Measurements from ENCODE around the gene GNG2. TPM values are rescaled to one million over a fixed set of nuclear protein-coding genes. Genes with fewer than 3 reads are reported as not detected.

Gene GNG2
- total RNA-seq, 2 experiments from 2014 or later: 24.0 to 32.0 TPM

- no peaks in the 10 kb centered on the region for H3K79me2 ChIP-seq (ENCODE audit: insufficient read depth, low read depth, low read length)
- no TSS peak for BruUV-seq (replicated peaks)
- H3K4me2 ChIP-seq (ENCODE audit: low read length): no peak overlapping the region
- H4K20me1 ChIP-seq (ENCODE audit: insufficient read depth, low read length): no peaks in the 10 kb centered on the region
- no peak for TF ChIP-seq EZH2phosphoT487 (IDR thresholded peaks at IDR 0.05; ENCODE audit: borderline replicate concordance, low read depth, low read length)
- no peak for TF ChIP-seq CTCF (conservative IDR thresholded peaks at IDR 0.05; ENCODE audit: low read length)
- ChIA-PET CTCF (ENCODE audit: unreplicated experiment) (no interaction called here), POLR2A (interaction anchor here (1.4 kb wide), 1 partner anchor 27 kb away, joined by 3 read pairs; no protein-coding TSS in a partner anchor)
- peaks cover 4% of the 10 kb centered on the region for H3K4me1 ChIP-seq (ENCODE audit: insufficient read depth, low read length, poor library complexity, severe bottlenecking)
- H3K9me2 ChIP-seq (ENCODE audit: insufficient read depth, low read length): no peaks in the 10 kb centered on the region
- H3K9me3 ChIP-seq (ENCODE audit: low read length): no peaks in the 10 kb centered on the region
- no peak overlapping the region for H3K4me3 ChIP-seq (ENCODE audit: low read depth, low read length, poor library complexity, severe bottlenecking)
- no peak overlapping the region for H3K27ac ChIP-seq (ENCODE audit: low read depth, low read length, poor library complexity, severe bottlenecking)
- H3K36me3 ChIP-seq (ENCODE audit: insufficient read depth, low read length): no peaks in the 10 kb centered on the region
- intact Hi-C loops (cut with micrococcal nuclease; ENCODE audit: unreplicated experiment): no loop called here
- no peak overlapping the region for H2AFZ ChIP-seq (ENCODE audit: low read length)
- no peak for DNase-seq (ENCODE audit: low spot score)
These were observed 17.4 kb downstream of the GNG2 start for GRCh38 chr14:51877810-51878209.

DNA sequence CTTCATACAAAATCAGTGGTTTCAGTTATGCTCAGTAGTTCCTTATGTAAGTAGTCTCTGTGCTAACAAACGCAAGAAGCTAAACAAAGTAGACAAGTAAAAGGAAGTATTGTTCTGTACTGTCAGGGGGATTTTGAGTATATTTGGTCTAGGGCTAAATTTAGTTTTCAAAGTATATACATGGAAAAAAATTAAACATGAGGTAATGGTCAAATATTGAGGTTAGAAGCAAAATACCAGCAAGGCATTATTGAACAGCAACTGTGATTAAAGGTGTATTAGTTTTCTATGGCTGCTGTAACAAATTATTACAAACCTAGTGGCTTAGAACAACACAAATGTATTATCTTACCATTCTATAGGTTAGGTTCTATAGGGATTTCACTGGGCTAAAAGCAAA, 18.8 kb downstream of the GNG2 start:
- no peak overlapping the region for H3K4me3 ChIP-seq (ENCODE audit: low read depth, low read length, poor library complexity, severe bottlenecking)
- H3K9me2 ChIP-seq (ENCODE audit: insufficient read depth, low read length): no peaks in the 10 kb centered on the region
- ChIA-PET CTCF (ENCODE audit: unreplicated experiment) (no interaction called here), POLR2A (interaction anchor here (0.5 kb wide), 1 partner anchor 19 kb away, joined by 3 read pairs; the partner anchor contains the start of gene GNG2)
- H3K4me1 ChIP-seq (ENCODE audit: insufficient read depth, low read length, poor library complexity, severe bottlenecking): peaks cover 6% of the 10 kb centered on the region
- H2AFZ ChIP-seq (ENCODE audit: low read length): no peak overlapping the region
- H3K9me3 ChIP-seq (ENCODE audit: low read length): no peaks in the 10 kb centered on the region
- TF ChIP-seq CTCF (conservative IDR thresholded peaks at IDR 0.05; ENCODE audit: low read length) (no peak), EZH2phosphoT487 (IDR thresholded peaks at IDR 0.05; ENCODE audit: borderline replicate concordance, low read depth, low read length) (no peak)
- no TSS peak for BruUV-seq (replicated peaks)
- no peaks in the 10 kb centered on the region for H3K36me3 ChIP-seq (ENCODE audit: insufficient read depth, low read length)
- no peaks in the 10 kb centered on the region for H3K79me2 ChIP-seq (ENCODE audit: insufficient read depth, low read depth, low read length)
- no peak overlapping the region for H3K27ac ChIP-seq (ENCODE audit: low read depth, low read length, poor library complexity, severe bottlenecking)
- no peak for DNase-seq (ENCODE audit: low spot score)
- no peak overlapping the region for H3K4me2 ChIP-seq (ENCODE audit: low read length)
- intact Hi-C loops (cut with micrococcal nuclease; ENCODE audit: unreplicated experiment): no loop called here
- no peaks in the 10 kb centered on the region for H4K20me1 ChIP-seq (ENCODE audit: insufficient read depth, low read length)

DNA sequence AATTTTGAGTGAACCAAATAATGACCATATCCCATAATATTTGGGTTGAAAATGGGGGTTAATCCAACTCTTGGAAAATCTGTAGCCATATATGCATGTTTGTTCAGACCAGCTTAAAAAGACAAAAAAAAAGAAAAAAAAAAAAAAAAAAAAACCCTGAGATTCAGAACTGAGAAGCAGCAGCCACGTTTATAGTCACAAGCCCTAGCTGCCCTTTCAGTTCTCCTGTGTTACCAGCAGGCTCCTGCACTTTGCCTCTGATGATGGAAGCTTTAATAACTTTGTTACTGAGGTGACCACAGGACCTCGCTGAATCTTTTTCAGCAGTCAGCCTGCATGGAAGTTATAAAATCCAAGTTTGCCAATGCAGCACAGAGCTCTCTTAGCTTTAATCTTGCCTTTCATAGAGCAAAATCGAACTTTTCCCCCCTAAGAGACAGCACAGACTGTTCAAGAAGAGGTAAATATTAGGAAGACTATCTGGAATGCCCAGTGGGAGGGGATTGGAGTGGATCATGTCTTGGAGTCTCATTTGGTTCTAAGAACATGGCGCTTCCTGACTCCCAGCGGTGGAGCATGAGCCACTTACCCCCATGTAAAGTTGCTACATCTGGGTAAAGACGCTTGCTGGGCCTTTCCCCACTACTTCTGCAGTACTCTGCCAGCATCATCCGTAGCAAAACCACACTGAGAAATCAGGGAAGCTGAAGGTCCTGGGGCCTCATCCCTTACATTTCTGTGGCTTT, 20.6 kb downstream of the GNG2 start:
- DNase-seq (ENCODE audit: low spot score): no peak
- Histone ChIP-seq H3K9me3 (ENCODE audit: low read length) (no peaks in the 10 kb centered on the region), H3K4me2 (ENCODE audit: low read length) (no peak overlapping the region), H3K4me3 (ENCODE audit: low read depth, low read length, poor library complexity, severe bottlenecking) (no peak overlapping the region), H3K36me3 (ENCODE audit: insufficient read depth, low read length) (no peaks in the 10 kb centered on the region), H3K27ac (ENCODE audit: low read depth, low read length, poor library complexity, severe bottlenecking) (no peak overlapping the region), H2AFZ (ENCODE audit: low read length) (no peak overlapping the region), H4K20me1 (ENCODE audit: insufficient read depth, low read length) (no peaks in the 10 kb centered on the region), H3K9me2 (ENCODE audit: insufficient read depth, low read length) (no peaks in the 10 kb centered on the region), H3K4me1 (ENCODE audit: insufficient read depth, low read length, poor library complexity, severe bottlenecking) (peaks cover 6% of the 10 kb centered on the region), H3K79me2 (ENCODE audit: insufficient read depth, low read depth, low read length) (no peaks in the 10 kb centered on the region)
- BruUV-seq (replicated peaks): no TSS peak
- intact Hi-C loops (cut with micrococcal nuclease; ENCODE audit: unreplicated experiment): no loop called here
- ChIA-PET POLR2A (interaction anchor here (0.6 to 1.7 kb wide), 6 partner anchors 12 to 437 kb away, joined by 3 to 5 read pairs (median 4); partner anchors contain the start of gene GNG2), CTCF (ENCODE audit: unreplicated experiment) (interaction anchor here (0.7 kb wide), 1 partner anchor 18 kb away, joined by 3 read pairs; no protein-coding TSS in a partner anchor)
- TF ChIP-seq EZH2phosphoT487 (IDR thresholded peaks at IDR 0.05; ENCODE audit: borderline replicate concordance, low read depth, low read length) (no peak), CTCF (conservative IDR thresholded peaks at IDR 0.05; ENCODE audit: low read length) (no peak)

Data from OCI-LY7 (cell line).